HG03342 (cell line): ENCODE results near the gene PLVAP.

ENCODE experiments used
- ATAC-seq: cut with Tn5 transposase; IDR thresholded peaks from one replicate; pipeline ENCODE4 v1.9.1; 2021; ENCODE audit warnings: mild to moderate bottlenecking, moderate library complexity; ENCODE audit not compliant: unreplicated experiment

Gene PLVAP

DNA sequence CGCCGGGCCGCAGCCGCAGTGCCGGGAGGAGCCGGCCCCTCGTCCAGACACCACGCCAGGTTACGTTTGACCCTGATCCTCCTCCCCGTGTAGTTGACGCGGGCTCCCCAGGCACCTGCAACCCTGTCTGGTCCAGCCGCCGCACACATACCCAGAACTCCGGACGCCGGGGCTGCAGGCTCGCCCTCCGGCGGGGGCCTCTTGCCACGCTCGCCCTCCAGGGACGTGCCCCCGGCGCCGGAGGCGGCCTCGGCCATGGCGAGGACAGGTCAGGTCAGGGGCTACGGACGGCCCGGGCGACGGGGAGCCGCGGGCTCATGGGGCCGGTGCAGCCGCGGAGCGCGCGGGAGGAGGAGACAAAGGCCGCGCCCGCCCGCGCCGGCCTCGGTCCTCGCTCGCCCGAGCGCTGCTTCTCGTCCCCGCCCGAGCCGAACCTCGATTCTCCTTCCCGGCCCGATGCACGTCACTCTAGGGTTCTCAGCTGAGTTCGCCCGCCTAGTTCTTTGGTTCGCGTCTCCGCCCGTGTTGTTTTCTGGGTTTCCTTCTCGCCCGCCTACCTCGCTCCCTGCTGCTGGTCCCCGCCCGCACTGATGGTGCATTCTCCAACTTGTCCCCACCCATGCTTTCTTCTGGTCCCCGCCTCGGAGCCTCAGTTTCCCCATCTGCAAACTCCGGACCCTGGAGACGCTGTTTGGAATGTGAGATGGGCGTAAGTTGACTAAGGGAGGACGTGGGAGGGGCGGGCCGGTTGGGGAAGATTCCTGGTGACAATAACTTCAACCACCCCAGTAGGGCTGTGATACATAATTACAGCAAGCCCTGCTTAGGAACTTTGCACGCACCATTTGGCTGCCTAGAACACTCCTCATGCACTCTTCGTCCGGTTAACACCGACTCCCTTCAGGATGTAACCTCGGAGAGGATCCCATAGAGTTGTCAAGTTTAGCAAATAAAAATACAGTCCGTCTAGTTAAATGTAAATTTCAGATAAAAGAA, 42.4 kb downstream of the PLVAP start, which contains the start of gene ANO8:
Gene ANO8 (minus strand): TSS at position 442 of the 996 bp plus-strand sequence. CDS start 185 bp downstream, at position 257.
- peak; percentile 40 for ATAC-seq

GRCh38 chr19:17333611-17334413, 43.3 kb downstream of the PLVAP start:
- ATAC-seq: no peak

GRCh38 chr19:17332677-17333581, 44.2 kb downstream of the PLVAP start:
- no peak for ATAC-seq

DNA sequence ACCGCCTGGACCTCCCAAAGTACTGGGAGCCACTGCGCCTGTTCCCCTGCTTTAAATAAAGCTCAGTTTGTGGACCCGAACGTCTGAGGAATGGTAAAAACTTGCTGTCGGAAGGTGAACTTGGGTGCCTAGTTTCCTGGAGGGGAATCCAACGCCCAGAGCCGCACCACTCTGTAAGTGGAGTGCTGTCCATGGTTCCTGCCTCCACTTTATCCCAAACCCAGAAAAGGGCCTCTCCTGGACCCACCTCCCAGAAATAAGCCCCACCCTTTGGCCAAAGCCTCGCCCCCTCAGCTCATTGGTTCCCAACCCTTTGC, 44.8 kb downstream of the PLVAP start:
- ATAC-seq: no peak

- ATAC-seq: no peak
Measured at GRCh38 chr19:17331045-17331558, 46.0 kb downstream of the PLVAP start.

- ATAC-seq: no peak
Measured at GRCh38 chr19:17330262-17331044, 46.7 kb downstream of the PLVAP start.

- no peak for ATAC-seq
Measured at GRCh38 chr19:17329366-17330261, 47.5 kb downstream of the PLVAP start.

DNA sequence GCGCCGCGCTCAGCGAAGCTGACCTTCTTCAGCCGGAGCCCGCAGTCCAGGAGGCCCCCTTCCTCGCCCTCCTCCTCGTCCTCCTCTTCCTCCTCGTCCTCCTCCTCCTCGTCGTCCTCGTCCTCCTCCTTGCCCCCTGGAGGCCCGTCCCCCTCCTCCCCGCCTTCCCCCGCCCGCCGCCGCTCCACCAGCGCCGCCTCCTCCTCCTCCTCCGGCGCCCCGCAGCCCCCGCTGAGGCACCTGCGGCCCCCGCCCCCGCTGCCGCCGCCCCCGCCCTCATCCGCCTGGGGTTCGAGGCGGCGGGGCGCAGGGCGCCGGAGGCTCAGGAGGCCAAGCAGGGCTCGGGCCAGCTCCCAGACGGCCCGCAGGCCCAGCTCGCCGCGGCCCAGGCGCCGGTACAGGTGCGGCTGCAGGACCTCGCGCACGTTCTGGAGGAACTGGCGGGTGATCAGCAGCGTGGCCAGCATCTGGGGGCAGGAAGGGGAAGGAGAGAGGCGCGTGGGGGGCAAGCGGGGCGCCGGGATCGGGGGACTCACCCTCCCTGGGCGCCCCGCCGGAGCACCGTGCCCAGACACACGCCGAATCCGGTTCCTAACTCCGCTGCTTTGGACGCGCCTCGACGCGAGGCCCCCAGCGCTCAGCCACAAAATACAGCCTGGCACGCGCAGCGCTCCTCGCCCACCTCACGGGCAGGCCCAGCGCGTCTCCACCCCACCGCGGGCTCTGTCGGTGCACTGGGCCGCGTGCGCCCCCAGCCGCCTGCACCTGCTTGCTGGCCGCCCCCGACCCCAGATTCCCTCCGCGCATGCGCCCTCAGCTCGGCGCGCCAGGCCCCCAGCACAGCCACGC, 48.4 kb downstream of the PLVAP start:
- no peak for ATAC-seq

DNA sequence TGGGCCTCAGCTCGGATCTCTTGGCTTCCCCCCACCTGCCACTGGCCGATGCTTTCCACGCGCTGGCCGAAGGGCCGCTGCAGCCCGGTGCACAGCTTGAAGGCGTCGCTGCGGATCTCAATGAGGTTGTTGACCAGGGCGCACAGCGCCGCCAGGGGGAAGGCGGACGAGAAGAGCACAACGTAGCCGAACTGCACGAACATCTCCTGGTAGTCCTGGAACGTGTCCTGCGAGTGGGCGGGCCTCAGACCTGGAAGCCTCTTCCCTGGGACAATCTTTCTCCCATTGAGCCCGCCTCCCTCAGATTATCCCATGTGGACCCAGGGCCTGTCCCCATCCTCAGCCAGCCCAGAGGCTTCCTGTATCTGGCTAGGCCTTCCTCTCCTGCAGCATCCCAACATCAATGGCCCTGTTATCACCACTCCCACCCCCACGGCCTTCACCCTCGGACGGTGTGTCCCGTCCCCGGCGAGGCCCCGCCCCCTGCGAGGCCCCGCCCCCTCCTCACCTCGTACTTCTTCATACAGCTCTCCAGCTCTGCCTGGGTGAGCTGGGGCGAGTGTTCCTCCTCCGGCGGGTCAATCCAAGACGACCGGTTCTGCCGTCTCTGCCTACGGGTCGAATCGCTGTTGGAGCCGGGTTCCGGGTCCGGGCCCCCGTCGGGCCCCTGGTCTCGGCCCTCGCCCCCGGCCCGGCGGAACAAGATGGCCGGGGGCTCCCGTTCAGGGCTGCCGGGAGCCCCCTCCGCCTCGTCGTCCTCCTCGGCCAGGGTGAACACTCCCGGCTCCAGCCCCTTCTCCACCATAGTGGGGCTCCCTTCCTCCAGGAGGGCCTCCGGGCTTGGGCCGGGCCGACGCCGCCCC, 49.3 kb downstream of the PLVAP start:
- no peak for ATAC-seq

- no peak for ATAC-seq
Measured at GRCh38 chr19:17327068-17327653, 50.0 kb downstream of the PLVAP start.

- ATAC-seq: no peak
Measured at GRCh38 chr19:17326595-17326966, 50.6 kb downstream of the PLVAP start.

GRCh38 chr19:17325881-17326594, 51.1 kb downstream of the PLVAP start:
- ATAC-seq: no peak

DNA sequence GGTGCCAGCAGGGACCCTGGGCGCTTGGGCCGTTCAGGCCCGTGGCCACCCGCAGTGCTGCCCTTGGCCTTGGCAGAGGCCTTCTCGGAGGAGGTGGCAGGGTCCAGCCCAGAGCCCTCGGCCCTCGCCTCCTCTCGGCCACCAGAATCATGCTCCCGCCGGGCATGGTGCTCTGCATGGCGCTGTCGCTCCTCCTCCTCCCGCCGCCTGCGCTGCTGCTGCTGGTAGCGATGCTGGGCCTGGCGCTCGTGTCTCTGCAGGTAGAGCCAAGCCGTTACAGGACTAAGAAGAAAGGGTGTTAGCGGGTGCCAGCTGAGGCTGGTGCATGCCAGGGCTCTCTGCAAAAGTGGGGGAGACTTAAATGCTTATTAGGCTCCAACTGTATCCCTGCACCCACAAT, 52.0 kb downstream of the PLVAP start:
- no peak for ATAC-seq

DNA sequence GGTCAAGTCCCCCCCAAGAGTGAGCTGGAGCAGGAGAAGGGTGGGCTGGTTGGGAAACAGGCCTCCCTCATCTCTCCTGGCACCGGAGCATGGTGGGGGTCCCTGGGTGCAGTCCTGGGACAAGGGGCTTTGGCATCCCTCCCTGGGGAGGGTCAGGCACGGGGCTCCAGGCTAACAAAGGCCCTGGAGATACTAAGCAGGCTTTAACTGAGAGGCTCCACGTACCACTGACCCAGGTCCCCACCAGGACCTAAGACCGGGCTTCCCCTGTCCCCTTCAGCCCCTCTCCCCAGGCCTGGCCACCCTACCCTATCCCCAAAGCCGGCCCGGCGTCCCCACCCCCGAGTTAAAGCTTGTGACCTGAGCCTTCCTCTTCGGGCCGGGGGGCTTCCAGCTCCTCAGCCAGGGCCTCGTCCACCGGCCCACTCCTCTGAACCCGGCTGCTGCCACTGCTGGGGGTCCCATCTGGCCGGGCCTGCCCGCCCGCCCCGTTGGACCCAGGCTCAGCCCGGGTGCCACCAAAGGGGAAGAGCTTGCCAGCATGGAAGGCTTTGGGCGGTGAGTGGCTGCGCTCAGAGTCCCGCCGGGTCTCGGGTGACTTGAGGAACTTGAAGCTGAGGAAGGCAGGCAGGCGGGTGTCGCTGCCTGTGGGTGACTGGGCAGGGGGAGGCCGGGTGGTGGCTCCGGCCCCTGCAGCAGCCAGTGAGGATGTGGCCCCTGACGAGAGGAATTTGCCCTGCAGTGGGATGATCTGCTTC, 52.6 kb downstream of the PLVAP start:
- no peak for ATAC-seq

DNA sequence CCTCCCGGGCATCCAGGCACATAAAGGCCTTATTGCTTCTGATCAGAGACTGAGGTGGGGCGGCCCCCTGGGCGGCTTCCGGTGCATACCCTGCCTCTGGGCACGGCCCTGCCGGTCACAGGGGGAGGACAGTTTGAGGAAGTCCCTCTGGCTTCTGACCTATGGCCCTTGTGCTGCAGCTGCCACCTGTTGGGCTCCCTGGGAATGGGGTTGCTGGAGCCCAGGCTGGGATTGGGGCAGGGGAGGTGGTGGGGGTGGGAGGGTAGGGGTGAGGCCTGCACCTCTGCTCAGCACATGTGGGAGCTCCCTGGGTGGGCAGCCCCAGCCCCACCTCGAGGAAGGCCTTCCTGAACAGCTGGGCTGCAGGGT, 53.2 kb downstream of the PLVAP start:
- ATAC-seq: no peak
